Esophagus muscularis mucosa (tissue), 3 donors: ENCODE data around the gene ESRRB.

Source experiments
- CTCF ChIP-seq, 3 experiments: fragments of 200-600 bp in 2 of 3; fragments of 450-650 bp in 1 of 3; sonication (generic) in 2 of 3; IDR thresholded peaks; one replicate each; pipeline ENCODE4 v1.5.1; 2017 to 2019; ENCODE audit warnings: antibody characterized with exemption in 3 of 3, mild to moderate bottlenecking in 2 of 3, moderate library complexity in 1 of 3
- POLR2A ChIP-seq: fragments of 450-650 bp; IDR thresholded peaks from one replicate; pipeline ENCODE4 v1.6.1; 2017; ENCODE audit warnings: antibody characterized with exemption, moderate library complexity, mild to moderate bottlenecking, low read depth
- POLR2AphosphoS5 ChIP-seq, 2 donors: sonication (generic); formaldehyde crosslinking; IDR thresholded peaks; one replicate each; pipeline ENCODE4 v1.6.1; 2017; ENCODE audit warnings: antibody characterized with exemption in 2 of 2

GRCh38 chr14:76500011-76500410, 124.1 kb downstream of the ESRRB start:
- TF ChIP-seq CTCF (IDR thresholded peaks at IDR 0.05) (no peak), POLR2A (no peak), POLR2AphosphoS5 (IDR thresholded peaks at IDR 0.05) (no peak)
